NCI-H1417 (cell line): ENCODE data around the gene GNA12.
"Not testable (repeated sequence)": the region's sequence is repeated elsewhere in the genome, so short reads cannot be mapped to it uniquely, and the experiment has no call there.

Experiments
- DNase-seq, 3 experiments: peaks; one replicate each; lab custom pipeline; 2025; lab: John Stamatoyannopoulos, UW

The GNA12 gene

GRCh38 chr7:2714636-2715035 is 129.5 kb downstream of the GNA12 start:
- DNase-seq = no peak

DNA sequence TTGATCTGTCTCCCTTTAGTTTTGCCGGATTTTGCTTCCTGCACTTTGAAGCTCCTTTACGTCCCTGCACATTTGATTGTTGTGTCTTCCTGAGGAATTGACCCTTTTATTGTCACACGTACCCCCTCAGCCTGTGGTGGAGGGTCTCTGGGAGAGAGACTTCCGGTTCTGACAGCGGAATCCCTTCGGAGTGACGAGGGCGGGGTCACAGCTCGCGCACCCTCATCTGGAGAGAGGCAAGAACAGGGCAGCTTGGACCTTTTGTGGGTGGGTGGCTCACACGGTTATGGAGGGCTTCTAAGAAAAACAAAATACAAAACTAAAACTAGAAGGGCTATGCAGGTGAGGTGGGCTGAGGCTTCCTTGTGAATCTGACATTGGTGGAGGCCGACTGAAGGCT is 130.1 kb downstream of the GNA12 start:
- DNase-seq = no peak

- no peak for DNase-seq
Measured at GRCh38 chr7:2713370-2713769, 130.7 kb downstream of the GNA12 start.

DNA sequence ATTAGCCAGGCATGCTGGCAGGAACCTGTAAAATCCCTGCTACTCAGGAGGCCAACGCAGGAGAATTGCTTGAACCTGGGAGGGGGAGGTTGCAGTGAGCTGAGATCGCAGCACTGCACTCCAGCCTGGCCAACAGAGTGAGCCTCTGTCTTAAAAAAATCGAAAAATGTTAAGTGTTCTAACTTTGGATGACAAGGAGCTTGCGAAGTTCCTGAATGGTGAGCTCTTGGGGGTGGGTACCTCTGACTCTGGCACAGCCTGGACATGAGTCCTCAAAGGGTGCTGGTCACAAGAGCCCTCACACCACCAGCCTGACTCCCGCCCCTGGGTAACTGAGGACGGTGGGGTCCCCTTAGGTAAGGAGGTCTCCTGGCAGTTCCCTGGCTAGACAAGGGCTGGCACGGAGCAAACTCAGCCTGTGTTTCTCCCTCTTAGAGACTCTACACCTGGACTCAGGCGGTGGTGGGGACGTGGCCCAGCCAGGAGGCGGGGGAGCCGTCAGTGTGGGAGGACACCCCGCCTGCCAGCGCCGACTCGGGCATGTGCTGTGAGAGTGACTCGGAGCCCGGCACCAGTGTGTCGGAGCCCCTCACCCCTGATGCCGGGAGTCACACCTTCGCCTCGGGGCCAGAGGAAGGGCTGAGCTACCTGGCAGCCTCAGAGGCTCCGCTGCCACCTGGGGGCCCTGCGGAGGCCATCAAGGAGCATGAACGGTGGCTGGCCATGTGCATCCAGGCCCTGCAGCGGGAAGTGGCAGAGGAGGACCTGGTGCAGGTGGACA is 132.0 kb downstream of the GNA12 start:
- DNase-seq = no peak

GRCh38 chr7:2710901-2711551 is 133.1 kb downstream of the GNA12 start:
- DNase-seq = no peak

DNA sequence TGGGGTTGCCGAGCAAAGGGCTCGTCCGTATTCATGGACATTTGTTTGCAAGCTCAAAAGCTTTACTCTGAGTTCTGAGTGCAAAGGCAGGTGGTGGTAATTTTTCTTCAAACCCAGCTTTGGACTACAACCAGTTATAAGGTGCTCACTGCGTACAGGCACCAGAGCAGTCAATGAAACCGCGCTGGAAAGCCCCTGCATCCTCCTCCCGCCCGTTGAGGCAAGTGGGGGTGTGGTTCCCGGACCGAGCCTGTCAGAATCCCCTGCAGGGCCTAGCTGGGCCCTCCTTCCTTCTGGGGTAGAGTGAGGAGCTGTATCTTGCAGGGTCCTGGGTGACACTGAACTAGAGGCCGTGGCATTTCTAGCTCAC is 133.8 kb downstream of the GNA12 start:
- DNase-seq = no peak

GRCh38 chr7:2709553-2710285 is 134.4 kb downstream of the GNA12 start:
- DNase-seq = peak in 1 of 3 experiments; percentile 76

- DNase-seq = no peak
Measured at GRCh38 chr7:2708547-2709310, 135.4 kb downstream of the GNA12 start.

DNA sequence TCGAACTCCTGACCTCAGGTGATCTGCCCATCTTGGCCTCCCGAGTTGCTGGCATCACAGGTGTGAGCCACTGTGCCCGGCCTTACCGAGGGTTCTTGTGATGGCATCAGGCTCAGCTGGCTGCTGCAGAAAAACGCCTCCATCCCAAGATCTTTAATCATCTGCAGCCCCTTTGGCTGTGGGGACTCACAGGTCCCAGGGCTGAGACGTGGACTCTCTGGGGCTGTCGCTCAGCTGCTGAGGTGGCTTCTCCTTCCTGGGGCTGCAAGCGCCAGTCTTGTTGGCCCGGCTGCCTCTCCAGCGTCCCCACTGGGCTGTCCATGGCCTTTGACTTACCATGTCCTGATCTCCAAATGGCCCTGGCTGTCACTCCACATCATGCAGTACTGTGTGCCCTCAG is 136.1 kb downstream of the GNA12 start:
- DNase-seq = no peak

DNA sequence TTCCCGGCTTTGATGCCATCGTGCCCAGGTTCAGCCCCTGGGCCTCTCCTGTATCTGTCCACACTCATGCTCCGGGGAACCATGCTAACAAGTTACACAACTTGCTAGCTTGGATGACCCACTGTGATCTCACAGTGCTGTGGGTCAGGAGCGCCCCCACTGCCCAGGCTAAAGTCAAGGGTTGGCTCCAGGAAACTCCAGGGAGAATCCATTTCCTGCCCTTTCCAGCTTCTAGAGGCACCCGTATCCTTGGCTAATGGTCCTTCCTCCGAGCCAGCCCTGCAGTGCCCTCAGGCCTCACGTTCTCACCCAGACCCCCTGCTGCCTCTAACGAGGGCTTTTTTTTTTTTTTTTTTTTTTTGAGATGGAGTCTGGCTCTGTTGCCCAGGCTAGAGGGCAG is 136.6 kb downstream of the GNA12 start:
- peak in 1 of 3 experiments; percentile 24 for DNase-seq

- DNase-seq = no peak
Measured at GRCh38 chr7:2706685-2707126, 137.4 kb downstream of the GNA12 start.

GRCh38 chr7:2705371-2706096 is 138.6 kb downstream of the GNA12 start:
- DNase-seq = no peak

DNA sequence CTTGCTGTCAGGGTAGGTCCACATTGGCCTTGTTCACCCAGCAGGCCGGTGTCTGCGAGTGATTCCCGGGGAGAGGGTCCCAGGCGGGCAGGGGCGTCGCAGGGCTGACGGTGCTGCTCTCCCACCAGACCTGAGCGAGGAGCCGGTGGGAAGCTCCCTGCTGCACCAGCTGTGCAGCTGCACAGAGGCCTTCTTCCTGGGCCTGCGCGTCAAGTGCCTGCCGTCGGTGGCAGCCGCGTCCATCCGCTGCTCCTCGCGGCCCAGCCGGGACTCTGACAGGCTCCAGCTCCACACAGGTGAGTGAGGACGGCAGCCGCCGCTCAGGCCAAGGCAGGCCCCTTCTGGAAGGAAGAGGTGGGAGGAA is 141.5 kb downstream of the GNA12 start:
- peak in 1 of 3 experiments; percentile 33 for DNase-seq

GRCh38 chr7:2701832-2702593 is 142.1 kb downstream of the GNA12 start:
- no peak for DNase-seq

GRCh38 chr7:2701424-2701823 is 142.7 kb downstream of the GNA12 start:
- no peak for DNase-seq

DNA sequence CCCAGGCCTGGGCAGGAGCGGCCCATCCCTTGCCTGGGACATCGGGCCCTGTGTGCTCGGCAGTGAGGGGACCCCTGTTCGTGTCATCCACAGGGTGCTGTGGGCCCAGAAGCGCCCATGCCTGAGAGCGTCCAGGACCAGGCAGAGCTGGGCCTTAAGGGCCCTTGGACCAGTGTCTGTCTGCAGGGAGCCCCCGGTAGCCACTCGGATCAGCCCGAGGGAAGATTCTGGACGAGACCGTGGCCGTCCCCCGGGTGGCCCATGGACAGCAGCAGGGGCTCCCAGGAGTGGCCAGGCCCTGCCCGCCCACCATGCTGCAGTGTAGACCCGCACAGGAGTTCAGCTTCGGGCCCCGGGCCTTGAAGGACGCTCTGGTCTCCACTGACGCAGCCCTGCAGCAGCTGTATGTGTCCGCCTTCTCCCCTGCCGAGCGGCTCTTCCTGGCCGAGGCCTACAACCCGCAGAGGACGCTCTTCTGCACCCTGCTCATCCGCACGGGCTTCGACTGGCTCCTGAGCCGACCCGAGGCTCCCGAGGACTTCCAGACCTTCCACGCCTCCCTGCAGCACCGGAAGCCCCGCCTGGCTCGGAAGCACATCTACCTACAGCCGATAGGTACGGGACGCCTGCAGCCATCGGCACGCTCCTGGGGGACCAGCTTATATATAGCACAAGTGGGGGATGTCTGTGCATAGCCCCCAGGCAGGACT is 143.8 kb downstream of the GNA12 start:
- DNase-seq = no peak

- no peak for DNase-seq
Measured at GRCh38 chr7:2699289-2699620, 144.9 kb downstream of the GNA12 start.

- peak; percentile 62 to 82 (median 75) for DNase-seq
Measured at GRCh38 chr7:2698581-2699288, 145.4 kb downstream of the GNA12 start.

DNA sequence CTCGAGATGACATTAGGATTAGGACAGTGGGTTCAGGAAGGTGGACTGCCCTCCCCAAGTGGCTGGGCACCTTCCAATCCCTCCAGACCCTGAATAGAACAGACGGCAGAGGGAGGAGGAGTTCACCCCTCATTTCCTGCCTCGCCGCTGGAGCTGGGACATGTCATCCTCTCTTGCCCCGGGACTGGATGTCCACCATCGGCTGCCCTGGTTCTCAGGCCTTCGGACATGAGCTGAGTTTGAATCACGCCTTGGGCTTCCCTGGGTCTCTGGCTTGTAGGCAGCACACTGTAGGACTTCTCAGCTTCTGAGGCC is 150.0 kb downstream of the GNA12 start:
- DNase-seq = not testable (repeated sequence)
